NT2/D1 (cell line): ENCODE results near the gene EDN3.

ENCODE experiments used
- SUZ12 ChIP-seq: IDR thresholded peaks from 2 replicates; pipeline ENCODE4 v1.6.1; 2011; ENCODE audit not compliant: insufficient read length, insufficient read depth; ENCODE audit errors: extremely low read depth
- YY1 ChIP-seq: IDR thresholded peaks from 2 replicates; pipeline ENCODE4 v1.6.1; 2011; ENCODE audit not compliant: insufficient read length, insufficient read depth

GRCh38 chr20:59301343-59302007 lies 1.1 kb downstream of the EDN3 start:
- TF ChIP-seq YY1 (no peak), SUZ12 (no peak)
